GM18517 (cell line): ENCODE results near the gene CLIC5.

Experiments
- ATAC-seq: cut with Tn5 transposase; IDR thresholded peaks from one replicate; pipeline ENCODE4 v1.9.1; 2021; ENCODE audit warnings: mild to moderate bottlenecking, moderate library complexity; ENCODE audit not compliant: unreplicated experiment

CLIC5 gene

GRCh38 chr6:46036911-46037310, 21.3 kb upstream of the CLIC5 start:
- no peak for ATAC-seq

- no peak for ATAC-seq
Measured at GRCh38 chr6:46035242-46035641, 19.6 kb upstream of the CLIC5 start.

GRCh38 chr6:46032110-46032998, 16.7 kb upstream of the CLIC5 start:
- no peak for ATAC-seq

GRCh38 chr6:46029602-46030001, 13.9 kb upstream of the CLIC5 start:
- no peak for ATAC-seq

- no peak for ATAC-seq
Measured at GRCh38 chr6:46026307-46026706, 10.6 kb upstream of the CLIC5 start.

GRCh38 chr6:46025573-46025972, 9.9 kb upstream of the CLIC5 start:
- no peak for ATAC-seq

GRCh38 chr6:46024124-46024769, 8.6 kb upstream of the CLIC5 start:
- ATAC-seq: no peak

GRCh38 chr6:46023216-46023915, 7.7 kb upstream of the CLIC5 start:
- ATAC-seq: no peak

GRCh38 chr6:46022106-46022948, 6.7 kb upstream of the CLIC5 start:
- no peak for ATAC-seq

- no peak for ATAC-seq
Measured at GRCh38 chr6:46017726-46018125, 2.1 kb upstream of the CLIC5 start.

GRCh38 chr6:46016063-46016608, 476 bp upstream of the CLIC5 start:
- ATAC-seq: no peak

GRCh38 chr6:46014511-46015118, 1.0 kb downstream of the CLIC5 start:
- no peak for ATAC-seq

GRCh38 chr6:46014046-46014445, 1.6 kb downstream of the CLIC5 start:
- ATAC-seq: no peak

- ATAC-seq: no peak
Measured at GRCh38 chr6:46013639-46014038, 2.0 kb downstream of the CLIC5 start.

GRCh38 chr6:46012834-46013233, 2.8 kb downstream of the CLIC5 start:
- no peak for ATAC-seq

- ATAC-seq: peak; percentile 96
Measured at GRCh38 chr6:46011188-46012085, 4.2 kb downstream of the CLIC5 start.

- no peak for ATAC-seq
Measured at GRCh38 chr6:46010771-46011170, 4.9 kb downstream of the CLIC5 start.

- no peak for ATAC-seq
Measured at GRCh38 chr6:46010270-46010669, 5.4 kb downstream of the CLIC5 start.

GRCh38 chr6:46002264-46002663, 13.4 kb downstream of the CLIC5 start:
- ATAC-seq: no peak
